ENCODE measurements around the gene GLRX5.

Gene GLRX5

GRCh38 chr14:95536036-95536593 lies 1.3 kb downstream of the GLRX5 start:
- DNase-seq = no peak

- DNase-seq = no peak
Observed at GRCh38 chr14:95536671-95537070, 1.8 kb downstream of the GLRX5 start.

GRCh38 chr14:95537298-95538089 lies 2.6 kb downstream of the GLRX5 start:
- no peak for DNase-seq

- no peak for DNase-seq
Observed at GRCh38 chr14:95538801-95539509, 4.1 kb downstream of the GLRX5 start.

GRCh38 chr14:95540236-95540855 lies 5.5 kb downstream of the GLRX5 start:
- no peak for DNase-seq

GRCh38 chr14:95541346-95541745 lies 6.5 kb downstream of the GLRX5 start:
- DNase-seq = no peak

- DNase-seq = no peak
Observed at GRCh38 chr14:95541932-95542930, 7.4 kb downstream of the GLRX5 start.

- no peak for DNase-seq
Observed at GRCh38 chr14:95543021-95543420, 8.2 kb downstream of the GLRX5 start.

GRCh38 chr14:95544588-95544987 lies 9.7 kb downstream of the GLRX5 start:
- no peak for DNase-seq

- no peak for DNase-seq
Observed at GRCh38 chr14:95545515-95546168, 10.8 kb downstream of the GLRX5 start.

- no peak for DNase-seq
Observed at GRCh38 chr14:95547272-95547625, 12.4 kb downstream of the GLRX5 start.

- DNase-seq = no peak
Observed at GRCh38 chr14:95547626-95548327, 12.9 kb downstream of the GLRX5 start.

- no peak for DNase-seq
Observed at GRCh38 chr14:95548328-95548929, 13.6 kb downstream of the GLRX5 start.

GRCh38 chr14:95549656-95550585 lies 15.1 kb downstream of the GLRX5 start:
- DNase-seq = no peak

GRCh38 chr14:95551435-95551834 lies 16.6 kb downstream of the GLRX5 start:
- DNase-seq = no peak

GRCh38 chr14:95553141-95553540 lies 18.3 kb downstream of the GLRX5 start:
- DNase-seq = no peak

- no peak for DNase-seq
Observed at GRCh38 chr14:95555053-95555452, 20.2 kb downstream of the GLRX5 start.

GRCh38 chr14:95557291-95557690 lies 22.4 kb downstream of the GLRX5 start:
- DNase-seq = no peak

GRCh38 chr14:95557832-95558231 lies 23.0 kb downstream of the GLRX5 start:
- no peak for DNase-seq

GRCh38 chr14:95559203-95559602 lies 24.4 kb downstream of the GLRX5 start:
- no peak for DNase-seq

Data from T-helper 9 cell (primary cell).